ENCODE data around the gene NPHP4. TPM values are rescaled to one million over a fixed set of nuclear protein-coding genes. Genes with fewer than 3 reads are reported as not detected.

The NPHP4 gene
- total RNA-seq, 1 experiment from 2014 or later: 2.4 TPM

DNA sequence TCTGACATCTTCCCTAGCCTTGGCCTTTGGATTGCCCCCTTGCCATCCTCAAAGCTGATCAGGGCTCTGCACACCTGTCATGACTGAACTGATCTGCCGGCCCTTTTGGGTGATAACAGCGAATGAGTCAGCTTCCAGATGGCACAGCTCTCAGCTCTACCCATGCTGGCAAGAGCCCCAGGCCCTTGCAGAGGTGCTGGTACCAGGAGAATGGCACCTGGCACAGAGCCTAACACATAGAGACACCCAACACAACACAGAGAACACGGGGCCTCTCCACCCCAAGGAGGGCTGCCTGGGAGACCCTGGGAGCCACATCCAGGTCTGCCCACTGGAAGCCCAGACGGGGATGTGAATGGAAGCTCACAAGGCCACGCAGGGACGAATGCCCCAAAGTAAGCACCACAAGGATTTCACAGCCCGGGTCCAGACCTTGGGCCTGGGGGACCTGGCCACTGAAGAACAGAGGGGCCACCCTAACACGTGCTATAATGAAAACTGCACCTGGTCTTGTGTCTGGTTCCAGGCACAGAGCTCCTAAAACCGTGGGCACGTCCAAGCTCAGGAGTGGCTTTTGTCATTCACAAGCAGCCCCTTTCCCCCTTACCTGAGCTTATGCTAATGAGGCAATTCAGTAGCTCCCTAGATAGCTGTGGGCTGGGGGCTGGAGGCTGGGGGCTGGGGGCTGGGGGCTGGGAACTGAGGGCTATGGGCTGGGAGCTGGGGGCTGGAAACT lies 160.5 kb downstream of the NPHP4 start:
- no peak for DNase-seq (ENCODE audit: low spot score)

DNA sequence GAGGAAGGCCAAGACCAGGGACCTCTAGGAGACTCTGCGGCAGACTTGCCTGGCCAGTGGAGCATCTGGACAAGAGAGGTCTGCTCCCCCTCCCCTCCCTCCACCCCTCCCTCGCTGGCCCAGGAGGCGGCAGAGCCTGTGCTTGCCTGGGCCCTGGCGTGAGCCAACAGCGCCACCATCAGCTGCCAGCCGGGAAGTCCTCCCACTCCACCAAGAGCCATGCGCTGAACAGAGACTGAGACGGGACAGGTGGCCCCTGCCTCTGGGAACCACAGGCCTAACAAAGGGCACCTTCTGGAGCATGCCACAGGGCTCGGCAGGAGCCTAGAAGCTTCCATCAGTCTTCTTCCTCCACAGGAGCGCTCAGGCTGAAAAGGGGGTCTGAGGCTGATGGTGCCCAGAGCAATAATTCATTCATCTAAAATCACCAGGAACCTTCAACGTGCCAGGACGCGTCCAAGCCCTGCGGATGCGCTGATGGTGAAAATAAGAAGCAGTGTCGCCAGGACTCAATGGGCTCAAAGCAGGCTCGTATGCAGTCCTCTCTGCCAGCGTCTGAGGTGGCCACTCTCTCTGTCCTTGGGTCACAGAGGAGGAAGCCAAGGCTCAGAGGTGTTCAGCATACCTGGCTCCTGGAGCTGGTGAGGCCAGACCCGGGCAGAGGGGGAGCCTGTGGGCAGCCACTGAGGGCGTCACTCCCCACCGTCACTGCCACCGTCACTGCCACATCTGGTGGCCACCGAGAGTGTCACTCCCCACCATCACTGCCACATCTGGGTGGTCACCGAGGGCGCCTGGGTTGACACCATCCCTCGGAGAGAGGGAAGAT lies 161.2 kb downstream of the NPHP4 start:
- DNase-seq (ENCODE audit: low spot score): no peak

DNA sequence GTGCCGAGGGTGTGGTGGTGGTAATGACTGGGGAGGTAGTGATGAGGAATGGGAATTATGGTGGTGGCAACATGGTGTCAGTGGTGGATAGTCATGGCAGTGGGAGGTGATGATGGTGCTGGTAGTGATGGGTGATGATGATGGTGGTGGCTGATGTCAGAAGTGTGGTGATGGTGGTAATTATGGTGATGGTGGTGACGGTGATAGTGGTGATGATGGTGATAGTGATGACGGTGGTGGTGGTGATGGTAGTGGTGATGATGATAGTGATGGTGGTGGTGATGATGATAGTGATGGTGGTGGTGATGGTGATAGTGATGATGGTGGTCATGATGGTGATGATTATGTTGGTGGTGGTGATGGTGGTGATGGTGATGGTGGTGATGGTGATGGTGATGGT lies 162.8 kb downstream of the NPHP4 start:
- no peak for DNase-seq (ENCODE audit: low spot score)

DNA sequence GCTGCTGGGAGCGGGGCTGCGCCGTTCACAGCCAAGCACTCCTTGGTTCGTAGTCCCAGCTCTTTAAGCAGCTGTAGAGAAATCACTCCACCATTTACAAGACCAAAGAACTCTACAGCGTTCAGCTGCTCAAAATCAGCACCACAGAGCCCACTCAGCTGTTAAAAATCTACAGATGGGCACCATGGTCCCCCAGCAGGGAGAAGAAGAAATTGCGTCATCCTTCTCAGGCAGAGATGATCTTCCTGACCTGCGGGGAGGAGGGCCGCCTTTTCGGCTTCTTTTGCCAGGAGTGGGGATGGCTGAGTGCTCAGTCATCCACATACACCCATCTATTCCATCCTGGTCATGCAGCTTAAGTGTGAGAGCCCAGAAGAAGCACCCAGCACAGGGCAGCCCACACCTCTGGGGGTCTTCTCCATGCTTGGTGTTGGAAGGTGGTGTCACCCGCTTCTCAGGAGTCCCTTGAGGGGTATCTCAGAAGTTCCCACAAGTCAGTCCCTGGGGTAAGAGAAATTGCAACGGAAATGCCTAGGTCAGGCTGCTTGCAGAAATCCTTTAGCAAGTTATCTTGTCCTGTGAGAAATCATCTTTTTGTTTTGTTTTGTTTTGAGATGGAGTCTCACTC lies 163.8 kb downstream of the NPHP4 start:
- no peak for DNase-seq (ENCODE audit: low spot score)

DNA sequence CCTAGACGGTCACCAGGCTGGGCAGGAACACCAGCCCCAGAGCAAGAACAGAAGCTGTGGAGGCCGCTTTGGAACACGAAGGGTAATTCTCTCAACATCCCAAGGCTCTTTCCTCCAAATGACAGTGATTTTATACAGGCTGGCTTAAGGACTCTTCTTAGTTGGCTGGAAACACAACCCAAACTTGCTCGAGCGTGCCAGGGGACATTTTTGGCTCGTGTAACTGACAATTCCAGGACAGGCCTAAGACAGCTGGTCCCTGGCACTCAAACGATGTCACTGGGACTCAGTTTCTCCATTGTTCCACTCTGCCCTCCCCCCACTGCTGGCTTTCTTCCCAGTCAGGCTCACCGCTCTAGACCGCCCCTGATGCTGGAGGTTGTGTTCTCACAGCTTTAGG lies 164.7 kb downstream of the NPHP4 start:
- DNase-seq (ENCODE audit: low spot score): no peak

DNA sequence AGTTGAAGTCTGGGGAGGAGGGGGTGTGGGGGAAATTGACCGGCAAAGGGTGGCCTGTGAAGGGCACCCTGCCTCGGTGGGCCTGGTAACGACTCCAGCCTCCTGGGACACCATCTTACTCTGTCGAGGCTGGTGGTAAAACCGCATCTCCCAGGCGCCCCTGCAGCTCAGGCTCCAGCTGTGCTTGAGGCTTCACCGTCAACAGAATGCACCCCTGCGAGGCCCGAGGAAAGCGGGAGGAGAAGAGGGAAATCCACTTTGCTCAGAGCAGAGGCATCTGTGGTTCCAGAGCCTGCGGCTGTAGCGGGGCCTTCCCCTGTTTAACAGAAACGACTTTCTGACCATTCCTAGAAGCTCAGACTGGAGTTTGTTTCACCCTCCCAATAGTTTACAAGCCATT lies 165.6 kb downstream of the NPHP4 start:
- no peak for DNase-seq (ENCODE audit: low spot score)

DNA sequence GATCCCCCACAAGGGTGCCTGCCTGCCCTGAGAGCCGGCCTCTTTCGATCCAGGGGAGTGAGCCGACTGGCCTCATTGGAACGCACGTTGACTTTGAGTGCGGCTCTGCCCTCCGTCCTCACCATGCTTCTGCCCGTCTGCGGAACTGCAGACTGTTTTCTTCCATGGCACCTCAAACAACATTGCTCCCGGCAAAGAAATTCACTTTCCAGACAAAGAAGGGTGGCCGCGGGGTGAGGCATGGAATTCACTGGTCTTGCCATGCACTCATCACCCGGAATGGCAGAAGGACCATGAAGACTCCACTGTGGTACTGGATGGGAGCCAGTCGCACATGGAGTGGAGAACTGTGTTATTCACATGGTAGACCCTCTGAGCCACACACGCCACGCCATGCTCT lies 169.5 kb downstream of the NPHP4 start:
- DNase-seq (ENCODE audit: low spot score): no peak

DNA sequence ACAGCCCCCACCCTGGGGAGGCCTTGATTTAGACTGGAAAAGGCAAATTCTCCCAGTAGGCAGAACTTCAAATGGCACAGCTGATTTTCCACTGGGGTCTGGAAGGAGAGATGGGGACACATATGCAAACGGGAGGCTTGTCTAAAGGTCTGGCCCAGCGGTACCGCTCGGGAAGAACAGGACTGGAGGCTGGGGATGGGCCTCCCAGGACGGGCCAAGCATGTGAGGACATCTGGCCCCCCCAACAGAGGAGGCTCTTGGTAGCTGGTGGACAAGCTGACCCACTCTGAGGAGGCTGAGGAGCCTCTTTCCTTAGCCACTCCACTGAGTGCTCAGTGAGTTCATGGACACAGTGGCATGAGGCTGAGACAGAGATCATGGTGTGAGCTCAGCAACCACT lies 170.0 kb downstream of the NPHP4 start:
- no peak for DNase-seq (ENCODE audit: low spot score)

DNA sequence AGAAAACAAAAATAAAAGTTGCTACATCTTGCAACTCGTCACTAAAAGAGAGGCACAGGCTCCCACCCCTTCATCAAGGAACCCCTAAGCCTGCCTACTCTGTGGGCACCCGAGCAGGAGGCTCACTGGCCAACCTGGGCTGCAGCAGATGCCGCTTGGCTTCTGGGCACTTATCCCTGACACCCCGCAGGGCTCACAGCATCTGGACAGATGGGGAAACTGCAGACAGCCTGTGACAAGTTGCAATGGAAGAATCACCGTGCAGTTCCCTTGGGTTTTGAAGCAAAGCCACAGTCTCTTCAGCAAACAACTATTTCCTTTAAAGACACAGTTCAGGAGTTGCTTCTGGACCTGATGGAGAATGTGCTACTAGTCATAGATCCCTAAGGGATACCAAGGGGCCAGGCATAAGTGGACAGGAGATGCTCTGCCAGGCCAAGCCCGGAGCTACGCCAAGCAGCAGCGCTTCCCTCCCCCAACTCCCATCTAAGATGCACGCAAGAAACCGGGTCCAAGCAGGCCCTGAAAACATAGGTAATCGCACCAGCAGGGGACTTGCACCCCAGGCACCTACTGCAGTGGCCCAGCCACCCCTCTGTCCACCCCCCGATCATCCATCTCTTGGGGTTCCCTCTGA lies 170.6 kb downstream of the NPHP4 start:
- DNase-seq (ENCODE audit: low spot score): no peak

DNA sequence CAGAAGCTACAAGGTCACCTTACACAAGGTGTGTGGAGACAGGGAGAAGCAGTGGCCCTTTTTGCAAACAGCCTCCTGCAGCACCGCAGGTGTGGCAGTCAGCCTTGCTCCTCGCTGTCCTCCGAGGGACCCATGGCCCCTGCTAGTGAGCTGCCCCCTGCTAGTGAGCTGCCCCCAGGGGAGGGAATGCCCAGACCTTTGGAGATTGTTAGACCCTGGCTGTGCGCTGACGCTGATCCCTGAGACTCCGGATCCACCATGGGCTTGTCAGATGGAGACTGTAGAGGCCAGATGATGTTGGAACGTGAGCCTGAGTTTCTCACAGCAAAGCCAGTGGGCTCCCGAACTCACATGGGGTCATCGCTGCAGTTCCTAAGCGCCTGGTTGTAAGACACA lies 172.2 kb downstream of the NPHP4 start:
- no peak for DNase-seq (ENCODE audit: low spot score)

DNA sequence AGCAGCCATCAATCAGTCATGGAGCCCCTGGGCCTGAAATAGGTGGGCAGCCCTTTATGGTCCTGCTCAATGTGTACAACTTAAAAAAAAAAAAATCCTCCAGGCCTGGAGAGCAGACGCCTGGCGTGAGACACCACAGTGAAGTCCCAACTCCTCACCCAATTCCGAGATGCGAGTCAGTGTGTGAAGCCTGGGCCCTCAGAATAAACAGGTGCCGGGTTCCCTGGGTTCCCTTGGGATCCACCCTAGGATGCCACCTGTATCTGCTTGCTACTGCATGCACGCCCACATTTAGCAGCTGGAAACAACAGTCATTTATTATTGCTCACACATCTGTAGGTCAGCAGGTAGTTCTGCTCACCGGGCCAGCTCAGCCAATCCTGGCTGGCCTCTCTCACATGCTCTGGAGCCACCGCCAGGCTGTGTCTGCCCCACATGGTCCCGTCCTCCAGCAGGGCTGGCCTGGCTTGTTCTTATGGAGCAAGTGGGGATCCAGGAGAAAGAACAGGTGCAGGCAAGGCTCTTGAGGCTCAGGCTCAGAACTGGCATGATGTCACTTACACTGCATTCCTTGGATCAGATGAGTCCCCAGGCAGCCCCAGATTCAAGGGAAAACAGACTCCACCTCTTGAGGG lies 172.7 kb downstream of the NPHP4 start:
- no peak for DNase-seq (ENCODE audit: low spot score)

DNA sequence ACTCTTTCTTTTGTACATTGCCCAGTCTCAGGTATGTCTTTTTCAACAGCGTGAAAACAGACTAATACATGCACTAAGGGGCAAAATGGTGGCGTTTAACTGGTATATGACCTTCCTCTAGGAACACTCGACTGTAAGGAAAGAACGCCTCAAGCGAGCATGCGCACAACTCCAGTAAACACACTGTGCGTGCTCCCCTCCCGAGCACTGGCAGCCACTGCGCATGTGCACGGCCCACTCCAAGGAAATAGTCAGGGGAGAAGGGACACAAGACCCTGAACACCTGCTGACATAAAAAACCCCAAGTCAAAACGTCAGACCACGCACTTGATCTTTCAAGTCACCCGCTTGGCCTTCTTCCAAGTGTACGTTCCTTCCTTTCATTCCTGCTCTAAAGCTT lies 173.5 kb downstream of the NPHP4 start:
- DNase-seq (ENCODE audit: low spot score): no peak

DNA sequence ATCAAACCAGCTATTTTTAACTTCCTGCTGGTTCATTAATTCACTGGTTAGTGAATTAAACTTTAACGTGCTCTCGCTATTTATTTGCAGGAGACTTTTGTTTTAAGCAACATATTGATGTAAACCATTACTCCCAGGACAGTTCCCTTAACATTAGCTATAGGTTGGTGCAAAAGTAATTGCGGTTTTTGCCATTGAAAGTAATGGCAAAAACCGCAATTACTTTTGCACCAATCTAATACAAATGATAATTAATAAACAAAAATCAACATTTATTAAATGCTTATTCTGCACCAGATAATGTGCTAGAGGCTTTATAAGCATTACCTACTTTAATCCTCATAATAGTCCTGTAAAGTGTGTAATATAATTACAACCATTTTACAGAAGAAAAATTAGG lies 176.5 kb downstream of the NPHP4 start:
- no peak for DNase-seq (ENCODE audit: low spot score)

DNA sequence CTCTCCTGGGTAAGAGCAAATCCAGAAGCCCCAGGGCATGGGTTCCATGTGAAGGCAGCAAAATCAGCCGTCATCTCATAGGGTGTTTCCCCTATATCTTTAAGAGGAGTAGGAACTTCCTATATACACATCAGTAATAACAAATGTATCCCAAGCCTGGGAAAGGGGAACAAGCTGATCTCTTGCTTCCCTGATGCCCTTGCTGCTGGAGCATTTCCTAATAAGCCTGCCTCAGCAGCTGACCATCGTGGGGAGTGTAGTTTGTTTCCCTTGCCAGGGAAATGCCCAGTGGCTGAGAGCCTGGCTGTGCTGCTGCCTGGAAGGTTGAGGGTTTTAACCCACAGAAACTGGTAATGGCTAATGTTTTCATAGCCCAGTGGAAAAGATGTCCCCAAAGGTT lies 177.0 kb downstream of the NPHP4 start:
- no peak for DNase-seq (ENCODE audit: low spot score)

DNA sequence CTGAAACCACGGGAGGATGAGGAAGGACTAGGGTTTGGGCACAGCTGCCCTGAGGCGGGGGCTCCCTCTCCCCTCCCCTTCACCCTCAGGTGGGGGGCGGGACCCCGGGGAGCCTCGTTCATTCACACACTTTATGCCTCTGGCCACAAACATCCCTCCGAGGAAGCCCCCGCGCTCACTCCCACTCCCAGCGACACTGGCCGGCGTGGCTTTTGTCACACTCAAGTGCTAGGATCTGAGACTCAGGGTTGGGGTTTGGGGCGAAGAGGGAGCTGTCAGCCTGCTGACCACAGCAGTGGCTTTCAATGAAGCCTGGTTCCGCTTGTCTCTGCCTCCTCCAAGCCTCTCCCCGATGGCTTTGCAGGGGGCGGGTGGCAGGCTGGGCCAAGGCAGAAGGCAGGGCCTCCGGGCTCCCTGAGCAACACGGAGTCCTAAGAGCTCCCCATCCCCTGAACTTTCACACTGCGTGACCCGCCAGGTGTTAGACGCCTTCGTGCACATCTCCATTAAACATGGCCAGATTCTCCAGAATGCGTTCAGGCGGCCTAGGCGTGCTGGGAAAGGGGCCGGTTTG lies 178.1 kb downstream of the NPHP4 start:
- DNase-seq (ENCODE audit: low spot score): no peak

DNA sequence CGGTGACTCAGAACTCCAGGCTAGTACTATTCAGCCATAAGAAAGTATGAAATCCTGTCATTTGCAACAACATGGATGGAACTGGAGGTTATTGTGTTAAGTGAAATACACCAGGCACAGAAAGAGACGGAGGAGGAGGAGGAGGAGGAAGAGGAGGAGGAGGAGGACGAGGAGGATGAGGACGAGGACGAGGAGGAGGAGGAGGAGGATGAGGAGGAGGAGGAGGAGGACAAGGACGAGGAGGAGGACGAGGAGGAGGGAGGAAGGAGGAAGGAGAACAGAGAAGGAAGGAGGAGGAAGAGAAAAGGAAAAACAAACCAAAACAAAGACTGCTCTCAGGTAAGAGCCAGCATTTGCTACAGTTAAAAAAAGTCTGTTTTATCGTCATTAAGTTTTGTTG lies 178.7 kb downstream of the NPHP4 start:
- DNase-seq (ENCODE audit: low spot score): no peak

Other genes with a start within 250 kb of the NPHP4 start
- gene KCNAB2, start 53.5 kb upstream of the NPHP4 start, total RNA-seq (2014; rRNA removed; shearing (Covaris generic)): 3.6 and 4.0 TPM in 2 replicates
- gene CHD5, start 187.9 kb upstream of the NPHP4 start, total RNA-seq (2014; rRNA removed; shearing (Covaris generic)): 0.04 TPM in 2 replicates
- gene RPL22, start 207.2 kb upstream of the NPHP4 start, total RNA-seq (2014; rRNA removed; shearing (Covaris generic)): 113 and 140 TPM in 2 replicates
- 0.12 and 1.6 TPM in 2 replicates for gene RNF207, start 213.7 kb upstream of the NPHP4 start, total RNA-seq (2014; rRNA removed; shearing (Covaris generic))
- gene ICMT, start 243.5 kb upstream of the NPHP4 start, total RNA-seq (2014; rRNA removed; shearing (Covaris generic)): 52.2 and 67.1 TPM in 2 replicates